ENCODE data around the gene TTC31.

The TTC31 gene

DNA sequence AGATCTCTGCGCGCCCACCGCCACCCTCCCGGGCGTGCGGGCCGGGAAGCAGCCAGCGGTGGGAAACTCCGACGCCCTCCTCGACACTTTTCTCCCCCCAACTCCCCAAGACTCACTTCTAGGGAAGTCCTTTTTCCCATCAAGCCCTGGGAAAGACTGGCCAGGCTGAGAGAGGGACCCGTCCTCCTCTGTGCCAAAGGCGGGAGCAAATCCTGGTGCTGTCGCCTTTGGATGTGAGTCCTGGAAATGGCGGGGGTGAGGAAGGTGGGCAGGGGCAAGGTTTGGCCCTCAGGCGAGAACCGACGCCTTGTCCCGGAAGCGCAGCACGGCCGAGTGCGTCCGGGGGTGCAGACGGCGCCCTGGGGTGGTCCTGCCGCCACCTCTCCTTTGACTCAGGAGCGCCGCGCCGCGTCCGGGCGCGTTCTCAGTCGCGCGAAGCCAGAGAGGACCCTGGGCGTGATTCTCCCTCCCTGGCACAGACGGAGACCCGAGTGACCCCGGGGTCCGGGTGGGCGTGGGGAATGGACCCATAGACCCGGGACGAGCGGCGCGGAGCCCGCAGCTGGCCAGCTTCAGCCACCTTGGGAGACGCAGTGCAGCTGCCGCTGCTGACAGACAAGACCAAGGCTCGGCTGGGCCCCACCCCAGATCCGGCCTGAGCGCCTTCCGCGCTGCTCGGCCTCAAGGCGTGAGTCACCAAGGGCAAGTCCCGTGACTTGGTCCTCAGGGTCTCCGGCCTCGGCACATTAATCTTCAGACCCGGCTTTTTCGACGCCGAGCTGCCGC is 20.0 kb downstream of the TTC31 start:
- Histone ChIP-seq H3K9ac (ENCODE audit: low read depth, low read length) (no peak overlapping the region), H3K36me3 (ENCODE audit: insufficient read depth, low read depth, low read length) (peaks cover 11% of the 10 kb centered on the region; the same call in 1 of the 2 replicates), H3K4me1 (ENCODE audit: insufficient read depth, low read length) (peaks cover 7% of the 10 kb centered on the region; the same call in 1 of the 2 replicates), H3K27me3 (ENCODE audit: insufficient read depth, low read length) (peaks cover 91% of the 10 kb centered on the region), H3K4me3 (ENCODE audit: low read length) (peak overlapping the region; percentile 66), H3K9me3 (ENCODE audit: insufficient read depth, low read depth, low read length) (peaks cover 3% of the 10 kb centered on the region; the same call in 1 of the 2 replicates), H3K27ac (ENCODE audit: low read length) (no peak overlapping the region)

DNA sequence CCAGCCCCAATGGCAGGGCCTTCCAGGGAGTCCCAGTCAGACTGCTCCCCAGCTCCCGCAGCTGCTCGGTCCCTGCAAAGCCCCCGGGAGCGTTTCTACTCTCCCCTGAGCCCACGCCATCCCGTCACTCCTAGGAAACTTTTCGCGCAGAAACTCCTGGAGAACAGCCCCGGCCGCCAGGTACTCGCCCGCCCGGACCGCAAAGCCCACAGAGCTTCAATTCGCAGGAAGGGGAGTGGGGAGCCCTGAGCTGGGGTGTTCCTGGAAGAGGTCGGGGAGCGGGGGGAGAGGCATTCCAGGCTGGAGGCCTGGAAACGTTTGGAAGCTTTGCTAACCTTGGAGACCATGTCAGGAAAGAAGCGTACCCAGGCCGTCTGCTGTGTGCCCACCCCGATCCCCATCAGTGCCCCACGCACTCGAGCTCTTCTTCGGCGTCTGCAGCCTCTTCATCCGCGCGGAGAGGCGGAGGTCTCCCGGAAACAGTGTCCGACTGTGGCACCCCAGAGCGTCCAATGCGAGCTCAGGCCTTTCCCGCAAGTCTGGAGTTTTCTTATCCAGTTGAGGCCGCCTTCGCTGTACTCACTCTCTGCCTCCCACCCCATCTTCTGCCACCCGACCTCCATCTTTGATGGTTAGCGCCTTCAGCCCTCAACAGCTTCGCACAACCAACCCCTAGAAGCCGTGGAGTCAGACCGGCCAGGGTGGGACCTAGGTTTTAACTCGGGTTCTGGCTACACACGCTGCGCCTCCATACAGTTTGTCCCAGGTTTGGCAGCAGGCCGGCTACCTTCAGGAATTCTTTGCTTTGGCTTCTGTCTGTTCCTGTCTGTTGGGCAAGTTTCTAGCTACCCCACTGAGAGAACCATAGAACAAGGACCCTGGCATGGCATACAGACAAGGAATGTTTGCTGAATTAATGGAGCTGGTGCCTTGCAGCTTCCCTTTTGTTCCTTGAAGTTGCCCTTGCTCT is 20.9 kb downstream of the TTC31 start:
- Histone ChIP-seq H3K9ac (ENCODE audit: low read depth, low read length) (no peak overlapping the region), H3K4me3 (ENCODE audit: low read length) (peak overlapping the region; percentile 66; the same call in 1 of the 2 replicates), H3K27ac (ENCODE audit: low read length) (no peak overlapping the region), H3K27me3 (ENCODE audit: insufficient read depth, low read length) (peaks cover 91% of the 10 kb centered on the region), H3K36me3 (ENCODE audit: insufficient read depth, low read depth, low read length) (peaks cover 11% of the 10 kb centered on the region; the same call in 1 of the 2 replicates), H3K4me1 (ENCODE audit: insufficient read depth, low read length) (peaks cover 13% of the 10 kb centered on the region; the same call in 1 of the 2 replicates), H3K9me3 (ENCODE audit: insufficient read depth, low read depth, low read length) (peaks cover 3% of the 10 kb centered on the region; the same call in 1 of the 2 replicates)

DNA sequence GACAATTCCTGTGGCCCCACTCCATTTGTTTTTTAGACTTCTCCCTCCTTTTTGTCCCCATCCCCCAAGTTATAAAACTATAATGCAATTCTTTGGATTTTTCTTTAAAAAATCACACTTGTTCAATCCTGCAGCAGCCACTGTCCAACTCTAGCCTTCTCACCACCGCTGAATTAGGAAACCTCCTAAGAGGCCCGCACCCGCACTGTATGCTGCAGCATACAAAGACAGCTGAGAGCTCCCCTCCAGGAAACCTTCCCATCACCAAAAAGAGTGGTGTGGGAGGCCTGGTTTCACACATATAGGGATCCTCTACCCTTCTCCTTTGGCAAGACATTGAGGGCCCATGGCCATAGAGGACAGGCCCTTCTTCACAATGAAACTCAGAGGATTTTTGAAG is 21.7 kb downstream of the TTC31 start:
- Histone ChIP-seq H3K4me3 (ENCODE audit: low read length) (no peak overlapping the region), H3K27ac (ENCODE audit: low read length) (no peak overlapping the region), H3K27me3 (ENCODE audit: insufficient read depth, low read length) (peaks cover 91% of the 10 kb centered on the region), H3K36me3 (ENCODE audit: insufficient read depth, low read depth, low read length) (peaks cover 11% of the 10 kb centered on the region; the same call in 1 of the 2 replicates), H3K9me3 (ENCODE audit: insufficient read depth, low read depth, low read length) (peaks cover 3% of the 10 kb centered on the region; the same call in 1 of the 2 replicates), H3K9ac (ENCODE audit: low read depth, low read length) (no peak overlapping the region), H3K4me1 (ENCODE audit: insufficient read depth, low read length) (peaks cover 13% of the 10 kb centered on the region; the same call in 1 of the 2 replicates)

DNA sequence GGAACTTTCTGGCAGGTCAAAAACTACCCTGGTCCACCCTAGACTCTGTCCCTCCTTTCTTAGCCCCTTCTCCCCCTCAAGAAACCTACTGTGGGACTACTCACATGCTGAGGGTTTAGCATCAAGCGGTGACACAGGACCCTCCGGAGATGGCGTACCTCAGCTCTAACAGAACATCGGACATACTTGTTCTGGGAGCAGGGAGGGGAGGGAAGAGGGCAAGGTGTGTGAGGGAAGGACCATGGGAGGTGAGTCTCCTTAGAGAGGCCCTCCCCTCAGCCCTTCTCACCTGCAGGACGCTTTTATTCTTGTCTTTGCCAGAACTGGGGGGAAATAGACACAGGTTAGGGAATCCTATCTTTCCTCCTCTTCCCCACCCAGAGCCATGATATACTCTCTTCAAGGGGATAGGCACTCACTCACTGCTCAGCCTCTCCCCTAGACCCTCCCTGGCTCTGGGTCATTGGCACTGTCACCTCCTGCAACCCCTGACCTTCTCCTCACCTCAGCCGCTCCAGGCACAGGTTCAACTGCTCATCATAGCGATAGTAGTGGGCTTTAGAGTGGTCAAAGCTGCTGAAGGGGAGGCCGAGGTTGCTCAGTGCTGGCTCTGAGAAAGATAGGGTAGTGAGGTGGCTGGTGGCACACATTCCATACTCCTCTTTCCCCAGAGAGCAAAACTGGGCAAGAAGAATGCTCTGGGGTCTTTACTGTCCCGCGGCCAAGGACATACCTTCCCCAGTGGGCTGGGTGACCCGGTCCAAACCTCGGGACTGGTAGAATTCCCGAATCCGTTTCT is 22.8 kb downstream of the TTC31 start:
- Histone ChIP-seq H3K27ac (ENCODE audit: low read length) (no peak overlapping the region), H3K36me3 (ENCODE audit: insufficient read depth, low read depth, low read length) (peaks cover 11% of the 10 kb centered on the region; the same call in 1 of the 2 replicates), H3K9me3 (ENCODE audit: insufficient read depth, low read depth, low read length) (no peaks in the 10 kb centered on the region; the same call in 1 of the 2 replicates), H3K4me3 (ENCODE audit: low read length) (no peak overlapping the region), H3K9ac (ENCODE audit: low read depth, low read length) (no peak overlapping the region), H3K27me3 (ENCODE audit: insufficient read depth, low read length) (peaks cover 91% of the 10 kb centered on the region), H3K4me1 (ENCODE audit: insufficient read depth, low read length) (peaks cover 11% of the 10 kb centered on the region; the same call in 1 of the 2 replicates)

DNA sequence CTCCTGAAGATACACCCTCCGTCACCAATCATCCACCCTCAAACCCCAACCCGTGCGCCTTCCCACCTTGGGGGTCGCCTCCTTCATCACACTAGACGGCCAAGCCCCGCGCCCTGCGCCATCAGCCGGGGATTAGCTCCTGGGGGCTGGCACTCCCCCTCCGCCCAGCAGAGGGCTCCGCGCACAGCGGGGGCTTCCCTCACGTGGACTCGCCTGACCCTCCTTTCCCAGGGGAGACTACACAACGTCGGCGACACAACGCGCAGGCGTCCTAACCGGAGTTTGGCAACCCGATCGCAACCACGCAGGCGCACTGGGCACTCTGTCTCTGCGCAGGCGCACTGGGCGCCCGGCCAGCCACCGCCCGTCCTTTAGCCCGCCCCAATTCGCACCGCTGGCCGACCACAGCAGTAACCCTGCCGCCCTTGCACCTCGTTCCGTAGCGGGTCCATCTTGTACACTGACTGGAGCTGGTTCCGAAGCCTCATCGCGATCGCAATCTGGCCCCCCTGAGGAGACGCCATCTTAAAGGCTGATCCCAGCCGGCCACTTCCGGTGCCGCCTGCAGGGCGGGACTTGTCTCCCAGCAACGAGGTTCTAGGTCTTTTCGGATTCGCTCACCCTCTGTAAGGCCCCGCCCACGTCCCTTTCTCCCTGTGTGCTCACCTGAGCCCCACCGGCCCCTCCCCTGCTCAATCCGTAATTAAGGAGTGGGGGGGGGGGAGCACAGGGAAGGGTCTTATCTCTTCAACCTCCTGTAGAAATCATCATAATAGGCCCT is 24.5 kb downstream of the TTC31 start, which contains the start of gene PCGF1:
TSS of gene PCGF1 (minus strand) at position 551 of the 781 bp plus-strand sequence. CDS start at position 524, 27 bp downstream.
- H3K27me3 ChIP-seq (ENCODE audit: insufficient read depth, low read length): peaks cover 91% of the 10 kb centered on the region
- peaks cover 11% of the 10 kb centered on the region; the same call in 1 of the 2 replicates for H3K36me3 ChIP-seq (ENCODE audit: insufficient read depth, low read depth, low read length)
- H3K4me1 ChIP-seq (ENCODE audit: insufficient read depth, low read length): peaks cover 8% of the 10 kb centered on the region; the same call in 1 of the 2 replicates
- peak within 1 kb of the TSS; percentile 99 for H3K9ac ChIP-seq (ENCODE audit: low read depth, low read length)
- H3K4me3 ChIP-seq (ENCODE audit: low read length): peak within 1 kb of the TSS; percentile 100
- peak within 1 kb of the TSS; percentile 96 for H3K27ac ChIP-seq (ENCODE audit: low read length)
- no peaks in the 10 kb centered on the region for H3K9me3 ChIP-seq (ENCODE audit: insufficient read depth, low read depth, low read length)

DNA sequence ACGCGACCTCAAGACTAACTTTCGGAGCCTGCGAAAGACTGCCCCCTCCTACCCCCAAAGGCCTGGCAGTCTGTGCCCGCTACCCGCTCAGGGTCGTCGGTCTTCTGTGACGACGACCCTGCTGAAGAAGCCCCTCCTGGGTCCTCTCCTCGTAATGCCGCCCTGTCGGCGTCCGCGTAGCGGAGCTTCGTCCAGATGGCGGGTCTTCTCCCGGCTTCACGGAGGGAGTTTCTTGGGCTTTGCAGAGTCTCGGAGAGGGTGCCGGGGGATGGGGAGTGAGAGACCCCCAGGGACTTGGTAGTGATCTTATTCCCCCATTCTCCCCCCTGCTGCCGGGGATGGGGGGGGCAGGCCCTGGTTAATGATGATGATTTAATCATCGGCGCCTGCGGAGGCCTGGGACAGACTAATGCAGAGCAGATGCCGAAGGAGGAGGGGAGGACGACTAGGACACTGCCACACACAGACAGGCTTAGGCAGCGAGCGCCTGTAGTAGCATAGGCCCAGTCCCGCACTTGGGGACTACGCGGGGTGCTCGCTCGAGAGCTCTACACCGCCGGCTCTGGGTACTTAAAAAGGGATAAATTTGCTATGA is 25.1 kb downstream of the TTC31 start:
- peak overlapping the region; percentile 100 for H3K4me3 ChIP-seq (ENCODE audit: low read length)

DNA sequence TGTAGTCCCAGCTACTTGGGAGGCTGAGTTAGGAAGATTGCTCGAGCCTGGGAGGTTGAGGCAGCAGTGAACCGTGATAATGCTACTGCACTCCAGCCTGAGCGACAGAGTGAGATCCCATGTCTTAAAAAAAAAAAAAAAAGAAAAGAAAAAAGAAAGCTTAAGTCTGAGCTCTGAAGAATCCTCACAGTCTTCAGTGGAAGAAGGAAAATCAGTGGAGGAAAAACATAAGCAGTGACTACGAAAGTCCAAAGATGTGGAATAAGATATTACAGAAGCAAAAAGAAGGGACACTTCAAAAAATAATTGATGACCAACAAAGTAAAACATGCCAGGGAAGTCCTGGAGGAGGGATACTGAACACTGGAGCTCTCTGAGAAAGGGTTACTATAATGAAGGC is 27.4 kb downstream of the TTC31 start:
- no peak overlapping the region for H3K4me3 ChIP-seq (ENCODE audit: low read length)
- no peak overlapping the region for H3K27ac ChIP-seq (ENCODE audit: low read length)
- peaks cover 91% of the 10 kb centered on the region for H3K27me3 ChIP-seq (ENCODE audit: insufficient read depth, low read length)
- H3K9me3 ChIP-seq (ENCODE audit: insufficient read depth, low read depth, low read length): no peaks in the 10 kb centered on the region
- no peak overlapping the region for H3K9ac ChIP-seq (ENCODE audit: low read depth, low read length)
- peaks cover 8% of the 10 kb centered on the region; the same call in 1 of the 2 replicates for H3K4me1 ChIP-seq (ENCODE audit: insufficient read depth, low read length)
- H3K36me3 ChIP-seq (ENCODE audit: insufficient read depth, low read depth, low read length): peaks cover 8% of the 10 kb centered on the region; the same call in 1 of the 2 replicates

More for the DNA sequence above, 25.1 kb downstream of the TTC31 start:
- Histone ChIP-seq H3K9me3 (ENCODE audit: insufficient read depth, low read depth, low read length) (no peaks in the 10 kb centered on the region), H3K36me3 (ENCODE audit: insufficient read depth, low read depth, low read length) (peaks cover 11% of the 10 kb centered on the region; the same call in 1 of the 2 replicates), H3K9ac (ENCODE audit: low read depth, low read length) (peak overlapping the region; percentile 99; the same call in 1 of the 2 replicates), H3K4me1 (ENCODE audit: insufficient read depth, low read length) (peaks cover 8% of the 10 kb centered on the region; the same call in 1 of the 2 replicates), H3K27ac (ENCODE audit: low read length) (peak overlapping the region; percentile 96), H3K27me3 (ENCODE audit: insufficient read depth, low read length) (peaks cover 91% of the 10 kb centered on the region)

DNA sequence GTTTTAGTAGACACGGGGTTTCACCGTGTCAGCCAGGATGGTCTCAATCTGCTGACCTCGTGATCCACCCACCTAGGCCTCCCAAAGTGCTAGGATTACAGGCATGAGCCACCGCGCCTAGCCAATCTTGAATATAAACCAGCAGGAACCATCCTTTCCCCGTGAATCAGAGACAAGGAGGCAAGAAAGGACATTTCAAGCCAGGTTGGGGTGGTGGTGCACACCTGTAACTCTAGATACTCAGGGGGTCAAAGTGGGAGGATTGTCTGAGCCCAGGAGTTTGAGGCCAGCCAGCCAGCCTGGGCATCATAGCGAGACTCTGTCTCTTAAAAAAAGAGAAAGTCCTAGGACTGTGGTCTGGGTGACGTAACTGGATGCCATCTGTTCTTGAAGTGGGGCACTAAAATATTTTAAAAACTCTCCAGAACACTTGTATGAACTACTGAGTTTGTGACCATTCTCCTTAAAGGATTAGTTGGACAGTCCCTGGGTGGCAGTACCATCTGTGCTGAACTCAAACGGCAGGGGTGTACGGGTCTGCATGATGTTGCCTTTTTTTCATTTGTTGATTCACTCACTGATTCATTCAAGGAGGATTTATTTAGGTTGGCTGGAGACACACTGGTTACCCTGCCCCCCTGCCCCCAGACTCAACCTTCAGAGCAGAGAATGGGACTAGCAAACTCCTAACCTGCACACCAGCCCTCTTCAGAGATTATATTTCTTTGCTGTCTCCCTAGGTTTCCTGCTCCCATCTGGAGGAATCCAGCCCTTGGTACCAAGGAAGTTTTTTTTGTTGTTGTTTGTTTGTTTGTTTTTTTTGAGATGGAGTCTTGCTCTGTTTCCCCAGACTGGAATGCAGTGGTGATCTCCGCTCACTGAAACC is 28.5 kb downstream of the TTC31 start:
- no peak overlapping the region for H3K9ac ChIP-seq (ENCODE audit: low read depth, low read length)
- no peaks in the 10 kb centered on the region for H3K36me3 ChIP-seq (ENCODE audit: insufficient read depth, low read depth, low read length)
- no peak overlapping the region for H3K27ac ChIP-seq (ENCODE audit: low read length)
- no peak overlapping the region for H3K4me3 ChIP-seq (ENCODE audit: low read length)
- H3K9me3 ChIP-seq (ENCODE audit: insufficient read depth, low read depth, low read length): peaks cover 2% of the 10 kb centered on the region; the same call in 1 of the 2 replicates
- peaks cover 91% of the 10 kb centered on the region for H3K27me3 ChIP-seq (ENCODE audit: insufficient read depth, low read length)
- H3K4me1 ChIP-seq (ENCODE audit: insufficient read depth, low read length): peaks cover 8% of the 10 kb centered on the region; the same call in 1 of the 2 replicates
